COR-L47 (cell line): ENCODE results near the gene EVI5L.

ENCODE experiments used
- DNase-seq: peaks from one replicate; lab custom pipeline; 2025; lab: John Stamatoyannopoulos, UW

EVI5L gene

DNA sequence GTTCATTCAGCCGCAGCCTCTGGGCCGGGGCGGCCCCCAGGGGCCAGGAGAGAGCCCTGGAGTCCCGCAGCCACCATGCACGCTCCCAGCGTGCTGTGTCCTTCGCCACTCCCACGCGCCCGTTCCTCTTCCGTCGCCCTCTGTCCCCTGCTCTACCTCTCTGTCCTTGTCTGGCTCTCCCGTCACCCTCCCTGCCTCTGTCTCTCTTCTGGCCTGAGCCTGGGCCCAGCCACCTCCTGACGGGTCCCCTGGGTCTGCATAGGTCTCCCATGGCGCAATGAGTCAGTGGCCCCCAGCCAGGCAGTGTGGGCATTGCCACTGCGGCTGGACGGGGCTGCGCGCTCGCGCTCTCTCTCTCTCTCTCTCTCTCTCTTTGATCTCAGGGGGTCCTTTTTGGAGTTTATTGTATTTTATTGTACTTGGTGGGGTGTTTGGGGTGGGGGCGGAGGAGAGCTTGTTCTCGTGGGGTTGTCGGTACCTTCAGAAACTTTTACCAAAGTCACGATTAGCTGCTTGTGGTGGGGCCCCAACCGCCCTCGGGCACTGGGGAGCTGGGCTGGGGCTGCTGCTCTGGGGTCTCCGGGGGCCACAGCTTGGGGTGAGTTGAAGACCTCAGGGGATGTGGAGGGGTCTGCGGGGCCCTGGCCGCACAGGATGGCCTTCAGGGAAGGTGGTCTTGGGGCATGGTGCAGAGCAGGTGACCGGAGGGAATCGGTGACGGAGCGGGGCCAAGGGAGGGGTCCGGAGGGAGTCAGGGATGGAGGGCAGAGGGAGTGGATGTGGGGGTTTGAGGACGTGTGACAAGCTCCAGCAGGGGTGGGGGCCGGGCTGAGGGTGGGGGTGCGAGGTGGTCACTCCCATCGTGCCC, 82.9 kb downstream of the EVI5L start:
- no peak for DNase-seq

DNA sequence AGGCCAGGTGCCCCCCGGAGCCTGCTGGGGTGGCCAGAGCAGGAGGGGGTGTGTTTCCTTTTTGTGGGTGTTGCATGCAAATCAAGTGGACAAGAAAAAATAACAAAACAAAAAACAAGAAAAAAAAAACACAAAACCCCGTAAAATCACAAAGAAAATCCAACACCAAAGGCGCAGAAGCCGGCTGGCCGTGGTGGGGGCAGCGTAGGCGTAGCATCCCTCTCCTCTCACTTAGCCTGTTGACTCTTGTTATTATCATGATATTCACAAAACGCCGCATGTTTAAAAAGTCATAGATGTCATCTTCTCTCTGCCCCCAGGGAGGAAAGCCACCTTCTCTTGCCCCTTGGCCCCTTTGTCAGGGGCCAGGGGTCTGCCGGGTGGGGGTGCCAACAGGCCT, 83.6 kb downstream of the EVI5L start:
- DNase-seq, result no peak

DNA sequence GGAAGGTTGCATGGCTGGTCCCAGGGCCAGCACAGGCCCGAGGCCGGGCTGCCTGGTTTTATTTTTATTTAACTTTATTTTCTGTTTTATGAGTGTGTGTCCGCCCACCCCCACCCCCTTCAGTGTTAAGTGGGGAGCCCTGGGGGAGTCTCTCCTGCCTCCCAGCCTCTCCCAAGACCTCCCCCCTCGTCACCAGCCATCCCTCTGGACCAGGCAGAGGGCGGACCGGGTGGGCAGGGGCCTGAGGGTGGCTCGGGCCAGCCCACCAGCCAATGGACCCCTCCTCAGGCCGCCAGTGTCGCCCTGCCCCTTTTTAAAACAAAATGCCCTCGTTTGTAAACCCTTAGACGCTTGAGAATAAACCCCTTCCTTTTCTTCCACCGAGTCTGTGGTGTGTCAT, 84.1 kb downstream of the EVI5L start:
- no peak for DNase-seq
